Erythroblast (primary cell): ENCODE measurements around the gene CERS6.

Experiments used
- GATA1 ChIP-seq: IDR thresholded peaks from 2 replicates; pipeline ENCODE4 v1.6.1; 2011; ENCODE audit warnings: low read depth, mild to moderate bottlenecking, control low read depth, low read length, moderate library complexity
- POLR2A ChIP-seq: IDR thresholded peaks from 2 replicates; pipeline ENCODE4 v1.6.1; 2011; ENCODE audit warnings: mild to moderate bottlenecking, low read length

DNA sequence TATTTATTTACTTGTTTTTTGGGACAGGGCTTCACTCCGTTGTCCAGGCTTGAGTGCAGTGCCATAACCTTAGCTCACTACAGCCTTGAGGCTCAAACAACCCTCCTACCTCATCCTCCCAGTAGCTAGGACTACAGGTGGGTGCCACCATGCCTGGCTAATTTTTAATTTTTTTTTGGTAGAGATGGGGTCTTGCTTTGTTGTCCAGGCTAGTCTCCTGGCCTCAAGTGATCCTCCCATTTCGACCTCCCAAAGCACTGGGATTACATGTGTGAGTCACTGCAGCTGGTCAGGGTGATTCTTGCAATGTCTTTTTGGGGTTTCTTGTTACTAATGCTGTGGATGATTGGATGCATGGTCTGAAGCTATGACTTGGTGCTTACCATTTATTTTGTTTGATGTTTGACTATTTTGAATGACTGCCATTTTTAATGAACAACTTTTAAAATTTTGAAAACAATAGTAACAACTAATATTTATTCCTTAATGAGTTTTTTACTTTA lies 6.5 kb downstream of the CERS6 start:
- TF ChIP-seq POLR2A: no peak
- TF ChIP-seq GATA1: no peak
